ENCODE data around the gene ZCRB1. TPM values are rescaled to one million over a fixed set of nuclear protein-coding genes. Genes with fewer than 3 reads are reported as not detected.

ZCRB1 gene
- total RNA-seq, 1 donor from 2014 or later: 53.2 TPM

DNA sequence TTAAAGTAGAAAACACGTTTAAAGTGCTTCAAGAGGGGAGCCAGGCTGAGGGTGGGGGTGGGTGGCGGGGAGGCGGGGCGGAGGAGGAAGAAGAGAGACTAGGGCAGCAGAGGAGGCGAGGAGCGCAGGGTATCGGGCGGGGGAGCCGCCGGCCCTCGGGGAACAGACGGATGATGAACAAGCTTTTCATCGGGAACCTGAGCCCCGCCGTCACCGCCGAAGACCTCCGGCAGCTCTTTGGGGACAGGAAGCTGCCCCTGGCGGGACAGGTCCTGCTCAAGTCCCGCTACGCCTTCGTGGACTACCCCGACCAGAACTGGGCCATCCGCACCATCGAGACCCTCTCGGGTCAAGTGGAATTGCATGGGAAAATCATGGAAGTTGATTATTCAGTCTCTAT is 39.2 kb downstream of the ZCRB1 start:
- TF ChIP-seq, protein P1, sequence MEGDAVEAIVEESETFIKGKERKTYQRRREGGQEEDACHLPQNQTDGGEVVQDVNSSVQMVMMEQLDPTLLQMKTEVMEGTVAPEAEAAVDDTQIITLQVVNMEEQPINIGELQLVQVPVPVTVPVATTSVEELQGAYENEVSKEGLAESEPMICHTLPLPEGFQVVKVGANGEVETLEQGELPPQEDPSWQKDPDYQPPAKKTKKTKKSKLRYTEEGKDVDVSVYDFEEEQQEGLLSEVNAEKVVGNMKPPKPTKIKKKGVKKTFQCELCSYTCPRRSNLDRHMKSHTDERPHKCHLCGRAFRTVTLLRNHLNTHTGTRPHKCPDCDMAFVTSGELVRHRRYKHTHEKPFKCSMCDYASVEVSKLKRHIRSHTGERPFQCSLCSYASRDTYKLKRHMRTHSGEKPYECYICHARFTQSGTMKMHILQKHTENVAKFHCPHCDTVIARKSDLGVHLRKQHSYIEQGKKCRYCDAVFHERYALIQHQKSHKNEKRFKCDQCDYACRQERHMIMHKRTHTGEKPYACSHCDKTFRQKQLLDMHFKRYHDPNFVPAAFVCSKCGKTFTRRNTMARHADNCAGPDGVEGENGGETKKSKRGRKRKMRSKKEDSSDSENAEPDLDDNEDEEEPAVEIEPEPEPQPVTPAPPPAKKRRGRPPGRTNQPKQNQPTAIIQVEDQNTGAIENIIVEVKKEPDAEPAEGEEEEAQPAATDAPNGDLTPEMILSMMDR (IDR thresholded peaks at IDR 0.05; ENCODE audit: unreplicated experiment): no peak
- Mint-ChIP-seq H3K27me3 (ENCODE audit: low read depth) (no peaks in the 10 kb centered on the region), H3K4me1 (peaks cover 24% of the 10 kb centered on the region), H3K27ac (no peak overlapping the region), H3K9me3 (no peaks in the 10 kb centered on the region), H3K36me3 (no peaks in the 10 kb centered on the region), H3K4me3 (no peak overlapping the region)
- no peak for DNase-seq (ENCODE audit: low spot score in 2 of 2, unreplicated experiment in 2 of 2)

DNA sequence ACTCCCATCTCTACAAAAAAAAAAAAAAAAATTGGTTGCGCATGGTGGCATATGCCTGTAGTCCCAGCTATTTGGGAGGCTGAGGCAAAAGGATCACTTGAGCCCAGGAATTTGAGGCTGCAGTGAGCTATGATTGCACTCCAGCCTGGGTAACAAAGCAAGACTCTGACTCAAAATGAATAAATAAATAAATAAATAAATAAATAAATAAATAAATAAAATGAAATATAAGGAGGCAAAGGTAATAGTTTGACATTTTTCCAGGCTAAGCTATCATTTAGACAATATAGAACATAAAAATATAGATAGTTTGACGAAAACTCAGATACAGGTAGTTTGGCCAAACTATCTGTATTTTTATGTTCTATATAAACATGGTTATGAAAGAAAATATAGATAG is 40.5 kb downstream of the ZCRB1 start:
- DNase-seq (ENCODE audit: low spot score in 2 of 2, unreplicated experiment in 2 of 2): no peak
- no peaks in the 10 kb centered on the region for H3K27me3 Mint-ChIP-seq (ENCODE audit: low read depth)
- H3K27ac Mint-ChIP-seq: no peak overlapping the region
- H3K36me3 Mint-ChIP-seq: no peaks in the 10 kb centered on the region
- peaks cover 21% of the 10 kb centered on the region for H3K4me1 Mint-ChIP-seq
- no peaks in the 10 kb centered on the region for H3K9me3 Mint-ChIP-seq
- TF ChIP-seq, protein P1 (IDR thresholded peaks at IDR 0.05; ENCODE audit: unreplicated experiment): no peak
- no peak overlapping the region for H3K4me3 Mint-ChIP-seq

DNA sequence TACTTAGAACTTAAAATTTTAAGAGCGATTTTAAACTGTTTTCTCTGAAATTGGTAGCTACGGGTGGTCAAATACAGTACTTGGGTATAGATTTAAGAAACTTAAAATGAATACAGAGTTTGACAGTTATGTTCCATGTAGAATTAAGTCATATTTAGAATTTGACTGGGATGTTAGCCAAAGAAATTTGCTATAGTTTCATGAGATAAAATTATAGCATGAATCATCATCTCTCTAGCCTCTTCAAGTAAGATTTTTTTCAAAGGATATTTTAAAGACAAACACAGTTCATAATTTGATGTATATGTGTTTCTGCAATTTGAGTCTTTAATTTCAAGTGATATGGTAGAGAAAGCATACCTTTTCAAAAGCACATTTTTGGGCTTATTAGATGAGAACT is 41.0 kb downstream of the ZCRB1 start:
- Mint-ChIP-seq H3K27ac (no peak overlapping the region), H3K4me1 (peaks cover 21% of the 10 kb centered on the region), H3K4me3 (no peak overlapping the region), H3K9me3 (no peaks in the 10 kb centered on the region), H3K36me3 (no peaks in the 10 kb centered on the region), H3K27me3 (ENCODE audit: low read depth) (no peaks in the 10 kb centered on the region)
- no peak for DNase-seq (ENCODE audit: low spot score in 2 of 2, unreplicated experiment in 2 of 2)
- TF ChIP-seq, protein P1 (IDR thresholded peaks at IDR 0.05; ENCODE audit: unreplicated experiment): no peak

DNA sequence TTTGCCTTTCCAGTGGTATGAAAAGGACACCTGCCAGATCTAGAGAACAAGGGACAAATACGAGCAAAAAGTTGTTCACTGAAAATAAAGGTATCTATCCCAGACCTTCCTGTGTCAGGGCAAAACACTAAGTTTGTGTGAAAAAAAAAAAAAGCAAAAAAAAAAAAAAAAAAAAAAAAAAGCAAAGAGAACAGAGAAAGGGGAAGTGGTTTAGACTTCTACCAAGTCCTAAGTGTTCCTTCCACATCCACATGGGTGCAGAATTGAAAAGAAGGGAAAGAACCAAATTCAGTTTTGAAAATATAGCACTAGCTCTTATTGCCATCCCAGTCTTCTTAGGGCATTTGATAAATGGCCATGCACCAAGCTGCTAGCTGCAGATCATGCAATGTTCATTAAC is 41.7 kb downstream of the ZCRB1 start:
- Mint-ChIP-seq H3K9me3 (no peaks in the 10 kb centered on the region), H3K27me3 (ENCODE audit: low read depth) (no peaks in the 10 kb centered on the region), H3K27ac (peak overlapping the region; percentile 43), H3K4me3 (no peak overlapping the region), H3K4me1 (peaks cover 21% of the 10 kb centered on the region), H3K36me3 (no peaks in the 10 kb centered on the region)
- TF ChIP-seq, protein P1 (IDR thresholded peaks at IDR 0.05; ENCODE audit: unreplicated experiment): no peak
- DNase-seq (ENCODE audit: low spot score in 2 of 2, unreplicated experiment in 2 of 2): no peak

DNA sequence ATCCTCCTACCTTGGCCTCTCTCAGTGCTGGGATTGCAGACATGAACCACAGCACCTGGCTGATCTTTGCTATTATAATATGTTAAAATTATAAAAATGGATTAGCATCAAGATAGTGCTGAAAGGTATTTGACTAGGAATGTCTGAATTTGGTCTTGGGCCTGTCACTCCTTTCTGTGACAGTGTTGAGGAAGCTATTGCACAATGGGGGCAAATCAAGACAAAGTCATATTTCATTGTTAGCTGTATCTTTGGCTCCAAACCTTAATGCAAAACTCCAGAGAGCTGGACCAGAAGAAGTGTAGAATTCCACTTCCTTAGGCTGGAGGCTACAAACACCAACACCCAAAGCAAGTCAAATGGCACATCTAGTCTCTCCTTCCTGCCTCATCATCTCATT is 42.2 kb downstream of the ZCRB1 start:
- Mint-ChIP-seq H3K9me3 (no peaks in the 10 kb centered on the region), H3K4me1 (peaks cover 21% of the 10 kb centered on the region), H3K27ac (peak overlapping the region; percentile 8), H3K27me3 (ENCODE audit: low read depth) (no peaks in the 10 kb centered on the region), H3K36me3 (no peaks in the 10 kb centered on the region), H3K4me3 (no peak overlapping the region)
- TF ChIP-seq, protein P1 (IDR thresholded peaks at IDR 0.05; ENCODE audit: unreplicated experiment): no peak
- DNase-seq (ENCODE audit: low spot score in 2 of 2, unreplicated experiment in 2 of 2): no peak

DNA sequence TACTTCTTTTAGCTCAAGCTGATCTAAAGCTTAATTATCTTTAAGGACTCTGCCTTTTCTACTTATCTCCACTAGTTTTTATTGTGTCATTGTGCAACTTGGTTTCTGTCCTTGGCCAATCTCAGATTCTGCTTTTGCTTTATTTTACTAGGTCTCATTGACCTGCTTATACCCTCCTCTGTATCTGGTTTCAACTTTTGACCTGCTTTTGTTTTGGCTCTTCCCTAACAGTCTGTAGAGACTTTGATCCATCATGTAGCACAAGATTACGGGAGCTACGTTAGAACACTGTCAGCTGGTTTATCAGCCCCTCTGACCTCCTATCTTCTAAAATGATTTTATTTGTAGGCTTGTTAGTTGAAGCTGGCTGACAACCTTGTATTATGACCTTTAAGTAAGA is 43.6 kb downstream of the ZCRB1 start:
- TF ChIP-seq, protein P1 (IDR thresholded peaks at IDR 0.05; ENCODE audit: unreplicated experiment): no peak
- Mint-ChIP-seq H3K9me3 (no peaks in the 10 kb centered on the region), H3K27ac (peak overlapping the region; percentile 8), H3K36me3 (no peaks in the 10 kb centered on the region), H3K4me3 (no peak overlapping the region), H3K27me3 (ENCODE audit: low read depth) (peaks cover 2% of the 10 kb centered on the region), H3K4me1 (peaks cover 24% of the 10 kb centered on the region)
- DNase-seq (ENCODE audit: low spot score in 2 of 2, unreplicated experiment in 2 of 2): no peak
